Measurements from ENCODE around the gene BTF3L4. TPM values are rescaled to one million over a fixed set of nuclear protein-coding genes. Genes with fewer than 3 reads are reported as not detected.

The BTF3L4 gene
- total RNA-seq, 1 donor from 2014 or later, result 47.1 TPM

GRCh38 chr1:52057255-52057654 lies 1.2 kb downstream of the BTF3L4 start:
- no peak for TF ChIP-seq EZH2 (IDR thresholded peaks at IDR 0.05; ENCODE audit: insufficient read depth, low read length)
- TF ChIP-seq, protein P1, sequence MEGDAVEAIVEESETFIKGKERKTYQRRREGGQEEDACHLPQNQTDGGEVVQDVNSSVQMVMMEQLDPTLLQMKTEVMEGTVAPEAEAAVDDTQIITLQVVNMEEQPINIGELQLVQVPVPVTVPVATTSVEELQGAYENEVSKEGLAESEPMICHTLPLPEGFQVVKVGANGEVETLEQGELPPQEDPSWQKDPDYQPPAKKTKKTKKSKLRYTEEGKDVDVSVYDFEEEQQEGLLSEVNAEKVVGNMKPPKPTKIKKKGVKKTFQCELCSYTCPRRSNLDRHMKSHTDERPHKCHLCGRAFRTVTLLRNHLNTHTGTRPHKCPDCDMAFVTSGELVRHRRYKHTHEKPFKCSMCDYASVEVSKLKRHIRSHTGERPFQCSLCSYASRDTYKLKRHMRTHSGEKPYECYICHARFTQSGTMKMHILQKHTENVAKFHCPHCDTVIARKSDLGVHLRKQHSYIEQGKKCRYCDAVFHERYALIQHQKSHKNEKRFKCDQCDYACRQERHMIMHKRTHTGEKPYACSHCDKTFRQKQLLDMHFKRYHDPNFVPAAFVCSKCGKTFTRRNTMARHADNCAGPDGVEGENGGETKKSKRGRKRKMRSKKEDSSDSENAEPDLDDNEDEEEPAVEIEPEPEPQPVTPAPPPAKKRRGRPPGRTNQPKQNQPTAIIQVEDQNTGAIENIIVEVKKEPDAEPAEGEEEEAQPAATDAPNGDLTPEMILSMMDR (IDR thresholded peaks at IDR 0.05; ENCODE audit: insufficient read depth, low read depth, low read length), result no peak
- Histone ChIP-seq H3K27ac (ENCODE audit: low read depth, low read length) (peak overlapping the region; percentile 78), H4K20me1 (ENCODE audit: insufficient read depth, low read length) (peaks cover 40% of the 10 kb centered on the region), H3K4me3 (ENCODE audit: insufficient read depth, low read depth, low read length) (peak overlapping the region; percentile 87), H3K9ac (ENCODE audit: low read length) (peak overlapping the region; percentile 92), H3K9me3 (ENCODE audit: insufficient read depth, low read depth, low read length) (no peaks in the 10 kb centered on the region), H3K4me1 (ENCODE audit: insufficient read depth, low read length) (peaks cover 16% of the 10 kb centered on the region), H3K36me3 (ENCODE audit: insufficient read depth, low read length) (peaks cover 10% of the 10 kb centered on the region), H2AFZ (ENCODE audit: low read depth, low read length) (no peak overlapping the region), H3K79me2 (ENCODE audit: insufficient read depth, low read length) (peaks cover 74% of the 10 kb centered on the region), H3K27me3 (ENCODE audit: insufficient read depth, low read length) (no peaks in the 10 kb centered on the region), H3K4me2 (ENCODE audit: low read length) (peak overlapping the region; percentile 94)
- no peaks in the 10 kb centered on the region for H3K9me3 Mint-ChIP-seq (ENCODE audit: unreplicated experiment)
- FAIRE-seq (no peak), DNase-seq (ENCODE audit: low read depth) (no peak)
- peaks cover 21% of the 10 kb centered on the region for H3K4me1 Mint-ChIP-seq (ENCODE audit: low read depth, unreplicated experiment)
- H3K36me3 Mint-ChIP-seq (ENCODE audit: low read depth, unreplicated experiment), result peaks cover 9% of the 10 kb centered on the region
- peak overlapping the region; percentile 99 for H3K4me3 Mint-ChIP-seq (ENCODE audit: unreplicated experiment)
- no peaks in the 10 kb centered on the region for H3K27me3 Mint-ChIP-seq (ENCODE audit: low read depth, unreplicated experiment)
- H3K27ac Mint-ChIP-seq (ENCODE audit: unreplicated experiment), result peak overlapping the region; percentile 84

DNA sequence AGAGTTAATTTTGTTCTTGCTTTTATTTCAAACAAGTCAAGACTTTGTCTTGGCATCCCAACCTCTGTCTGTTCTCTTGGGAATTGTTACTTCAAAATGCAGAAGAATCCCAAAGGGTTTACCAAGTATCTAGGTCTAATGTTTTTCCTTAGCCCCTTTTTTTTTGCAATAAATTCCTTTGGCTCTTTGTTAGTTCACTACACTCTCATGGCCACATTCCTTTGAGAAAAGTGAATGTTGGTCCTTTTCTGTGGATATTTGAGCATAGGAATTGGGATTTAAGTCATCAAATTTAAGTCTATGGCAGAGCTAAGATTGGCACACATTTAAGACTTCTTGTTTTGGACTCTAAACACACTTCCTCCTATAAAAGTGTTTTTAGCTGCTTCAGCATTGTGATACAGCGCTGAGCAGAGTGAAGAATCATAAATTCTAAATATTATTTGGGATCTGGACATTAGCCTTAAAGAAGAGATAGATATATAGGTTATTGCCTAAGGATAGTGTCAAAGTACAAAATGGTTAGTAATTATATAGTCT lies 1.9 kb downstream of the BTF3L4 start:
- H3K4me3 ChIP-seq (ENCODE audit: insufficient read depth, low read depth, low read length), result peak overlapping the region; percentile 87
- Mint-ChIP-seq H3K36me3 (ENCODE audit: low read depth, unreplicated experiment) (peaks cover 16% of the 10 kb centered on the region), H3K4me3 (ENCODE audit: unreplicated experiment) (peak overlapping the region; percentile 99), H3K27ac (ENCODE audit: unreplicated experiment) (peak overlapping the region; percentile 84), H3K27me3 (ENCODE audit: low read depth, unreplicated experiment) (no peaks in the 10 kb centered on the region), H3K9me3 (ENCODE audit: unreplicated experiment) (no peaks in the 10 kb centered on the region), H3K4me1 (ENCODE audit: low read depth, unreplicated experiment) (peaks cover 21% of the 10 kb centered on the region)
- peak overlapping the region; percentile 94 for H3K4me2 ChIP-seq (ENCODE audit: low read length)
- TF ChIP-seq, protein P1 (IDR thresholded peaks at IDR 0.05; ENCODE audit: insufficient read depth, low read depth, low read length), result no peak
- TF ChIP-seq EZH2 (IDR thresholded peaks at IDR 0.05; ENCODE audit: insufficient read depth, low read length), result no peak
- H3K36me3 ChIP-seq (ENCODE audit: insufficient read depth, low read length), result peaks cover 15% of the 10 kb centered on the region
- no peak for DNase-seq (ENCODE audit: low read depth)
- no peak overlapping the region for H3K27ac ChIP-seq (ENCODE audit: low read depth, low read length)
- H3K9me3 ChIP-seq (ENCODE audit: insufficient read depth, low read depth, low read length), result no peaks in the 10 kb centered on the region
- H3K79me2 ChIP-seq (ENCODE audit: insufficient read depth, low read length), result peaks cover 75% of the 10 kb centered on the region
- H3K27me3 ChIP-seq (ENCODE audit: insufficient read depth, low read length), result no peaks in the 10 kb centered on the region
- H2AFZ ChIP-seq (ENCODE audit: low read depth, low read length), result no peak overlapping the region
- no peak for FAIRE-seq
- peaks cover 39% of the 10 kb centered on the region for H4K20me1 ChIP-seq (ENCODE audit: insufficient read depth, low read length)
- no peak overlapping the region for H3K9ac ChIP-seq (ENCODE audit: low read length)
- H3K4me1 ChIP-seq (ENCODE audit: insufficient read depth, low read length), result peaks cover 16% of the 10 kb centered on the region

DNA sequence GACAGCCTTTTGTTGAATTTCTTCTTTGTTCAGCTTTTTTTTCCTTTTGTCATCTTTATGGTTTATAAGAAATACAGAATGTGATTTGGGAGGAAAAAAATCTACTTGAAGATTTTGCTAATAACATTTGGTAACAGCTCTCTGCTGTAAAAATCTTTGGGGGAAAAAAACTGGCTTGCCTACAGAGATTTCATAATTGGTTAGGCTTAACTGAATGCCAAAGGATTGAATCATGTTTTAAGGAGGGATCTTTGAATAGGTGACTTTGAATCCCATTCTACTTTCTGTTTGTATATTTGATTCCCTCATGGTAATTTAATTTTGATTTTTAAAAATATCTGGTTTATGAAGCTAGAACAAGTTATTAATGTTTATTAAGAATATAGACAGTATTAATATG lies 3.2 kb downstream of the BTF3L4 start:
- Mint-ChIP-seq H3K4me3 (ENCODE audit: unreplicated experiment) (peak overlapping the region; percentile 67), H3K4me1 (ENCODE audit: low read depth, unreplicated experiment) (peaks cover 16% of the 10 kb centered on the region), H3K36me3 (ENCODE audit: low read depth, unreplicated experiment) (peaks cover 17% of the 10 kb centered on the region), H3K27ac (ENCODE audit: unreplicated experiment) (peak overlapping the region; percentile 48), H3K9me3 (ENCODE audit: unreplicated experiment) (no peaks in the 10 kb centered on the region), H3K27me3 (ENCODE audit: low read depth, unreplicated experiment) (no peaks in the 10 kb centered on the region)
- no peak overlapping the region for H3K9ac ChIP-seq (ENCODE audit: low read length)
- H3K79me2 ChIP-seq (ENCODE audit: insufficient read depth, low read length), result peaks cover 76% of the 10 kb centered on the region
- peaks cover 21% of the 10 kb centered on the region for H3K36me3 ChIP-seq (ENCODE audit: insufficient read depth, low read length)
- H3K9me3 ChIP-seq (ENCODE audit: insufficient read depth, low read depth, low read length), result no peaks in the 10 kb centered on the region
- H3K4me1 ChIP-seq (ENCODE audit: insufficient read depth, low read length), result peaks cover 16% of the 10 kb centered on the region
- DNase-seq (ENCODE audit: low read depth), result peak; percentile 41
- no peak overlapping the region for H2AFZ ChIP-seq (ENCODE audit: low read depth, low read length)
- H3K4me2 ChIP-seq (ENCODE audit: low read length), result peak overlapping the region; percentile 29
- no peak for FAIRE-seq
- H4K20me1 ChIP-seq (ENCODE audit: insufficient read depth, low read length), result peaks cover 42% of the 10 kb centered on the region
- TF ChIP-seq, protein P1 (IDR thresholded peaks at IDR 0.05; ENCODE audit: insufficient read depth, low read depth, low read length), result no peak
- TF ChIP-seq EZH2 (IDR thresholded peaks at IDR 0.05; ENCODE audit: insufficient read depth, low read length), result no peak
- H3K27ac ChIP-seq (ENCODE audit: low read depth, low read length), result no peak overlapping the region
- H3K27me3 ChIP-seq (ENCODE audit: insufficient read depth, low read length), result no peaks in the 10 kb centered on the region
- H3K4me3 ChIP-seq (ENCODE audit: insufficient read depth, low read depth, low read length), result no peak overlapping the region

Measured in astrocyte (in vitro differentiated cells and primary cell).